ENCODE measurements around the gene SPATS2.

DNA sequence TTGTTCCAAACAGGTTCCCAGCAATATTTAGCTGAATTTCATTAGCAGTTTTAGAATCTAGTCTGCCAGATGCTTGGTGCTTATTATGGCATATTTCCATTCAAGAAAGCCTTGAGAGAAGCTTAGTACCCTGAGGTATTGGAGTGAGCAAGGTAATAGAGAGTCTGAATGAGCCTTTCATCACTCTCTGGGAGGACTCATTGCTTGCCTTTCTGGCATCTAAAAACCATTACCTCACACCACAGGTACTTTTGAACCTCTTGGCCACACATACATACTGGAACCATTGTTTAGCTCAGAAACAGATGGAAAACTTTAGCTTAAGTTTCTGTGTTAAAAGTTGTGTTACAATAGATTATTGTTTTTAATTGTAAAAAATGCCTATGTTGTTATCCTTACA, 144.1 kb downstream of the SPATS2 start:
- TF ChIP-seq CTCF (IDR thresholded peaks at IDR 0.05): no peak
- no peak for TF ChIP-seq POLR2A (IDR thresholded peaks at IDR 0.05)
